Heart left ventricle (tissue), 16 donors: Measurements from ENCODE around the gene SYNDIG1. TPM values are rescaled to one million over a fixed set of nuclear protein-coding genes. Genes with fewer than 3 reads are reported as not detected.

Experiments used
- ATAC-seq, 4 donors: fragments of 200-7000 bp; cut with Tn5 transposase; one replicate each; pipeline ENCODE4 v1.9.1; 2020 to 2022; ENCODE audit warnings: moderate library complexity in 4 of 4, mild to moderate bottlenecking in 3 of 4, moderate number of reproducible peaks in 1 of 4
- DNase-seq, 5 donors: peaks; one replicate each; pipeline ENCODE4 v3.0.0-alpha.2; 2020
- H3K27ac ChIP-seq, 12 donors: fragments of 200-600 bp; sonication (generic) in 4 of 12; one replicate each; pipeline versions ENCODE4 v1.5.0 to v1.8.0; 2016 to 2022; ENCODE audit warnings: mild to moderate bottlenecking in 2 of 12
- H3K27me3 ChIP-seq, 9 donors: fragments of 200-600 bp; sonication (generic) in 2 of 9; one replicate each; pipeline versions ENCODE4 v1.5.1 to v1.8.0; 2016 to 2022; ENCODE audit warnings: mild to moderate bottlenecking in 3 of 9
- H3K36me3 ChIP-seq, 9 donors: fragments of 200-600 bp; sonication (generic) in 2 of 9; one replicate each; pipeline versions ENCODE4 v1.5.0 to v1.8.0; 2018 to 2022; ENCODE audit warnings: mild to moderate bottlenecking in 2 of 9
- H3K4me1 ChIP-seq, 12 donors: fragments of 200-600 bp; sonication (generic) in 4 of 12; one replicate each; pipeline versions ENCODE4 v1.5.0 to v1.8.0; 2016 to 2022; ENCODE audit warnings: mild to moderate bottlenecking in 3 of 12
- H3K4me3 ChIP-seq, 12 donors: fragments of 200-600 bp; sonication (generic) in 4 of 12; one replicate each; pipeline versions ENCODE4 v1.5.0 to v1.8.0; 2017 to 2022; ENCODE audit warnings: mild to moderate bottlenecking in 9 of 12, moderate library complexity in 4 of 12
- H3K9me3 ChIP-seq, 12 donors: fragments of 200-600 bp; sonication (generic) in 4 of 12; one replicate each; pipeline versions ENCODE4 v1.5.0 to v1.8.0; 2016 to 2022; ENCODE audit warnings: mild to moderate bottlenecking in 1 of 12
- POLR2A ChIP-seq, 2 donors: fragments of 450-650 bp; IDR thresholded peaks; one replicate each; pipeline ENCODE4 v1.6.1; 2017; ENCODE audit warnings: antibody characterized with exemption in 2 of 2, mild to moderate bottlenecking in 2 of 2, moderate library complexity in 2 of 2
- WGBS, 4 donors: extraction: QIAGEN DNeasy Blood & Tissue Kit in 2 of 4; methylation state at CpG; one replicate each; pipeline versions ENCODE4 v1.1.5 to v1.1.7; 2013 to 2018; 5-methylcytosine and 5-hydroxymethylcytosine counted together
- intact Hi-C, 10 donors: fragments of 100-400 bp; cut with DNase I; formaldehyde crosslinking; loops; one replicate each; pipeline versions ENCODE4 v1.11.1 to v1.14.2; 2022
- polyA plus RNA-seq, 2 donors: library from polyadenylated mRNA; stranded (reverse); fragments of 200-250 nt; gene quantifications; one replicate each; pipeline ENCODE4 v1.2.3, GENCODE V29; 2013
- total RNA-seq, 9 donors: library from RNA; depleted of rRNA in 2 of 9; stranded (reverse); fragments of >200 nt in 2 of 9; fragmentation: NEBNext Ultra II Directional in 3 of 9; extraction: Animal tissue kit (Norgen Biotek cat#: 25700) in 3 of 9; gene quantifications; one replicate each; pipeline versions ENCODE4 v1.1.0 to v1.2.4, GENCODE V29; 2016 to 2023
- TF ChIP-seq, protein P1 (sequence below), 12 donors: fragments of 200-600 bp; sonication (generic) in 4 of 12; IDR thresholded peaks; one replicate each; pipeline versions ENCODE4 v1.5.0 to v1.8.0; 2018 to 2022; ENCODE audit warnings: antibody characterized with exemption in 12 of 12, mild to moderate bottlenecking in 5 of 12
- donor health status: ischemic (EF 13 %, LVEDD 7.1; RV severe dilation, severe dysfunction).
- donor health status: healthy with polysubstance abuse.
- donor health status: DM: no; HTN: yes; CAD: no.
- donor health status: DM: no; HTN: no; CAD: no.
- donor health status: ischemic (EF 25% LVEDD 6.9; RV normal size, moderate dysfunction).
- donor health status: ischemic (EF 25% LVEDD 5.7; RV mildly dilated, moderate dysfunction).
- donor health status: healthy.
- donor health status: DM: yes; HTN: yes; CAD: no.
- donor health status: ischemic (EF 35%, LVEDD 5.7; RV mildly dilated, moderate dysfunction).
- donor health status: nonischemic (EF 11% LVEDD 7.7; RV severe dilation, severe dysfunction).
- donor health status: DM: yes; HTN: yes; CAD: no.
- donor health status: PGD.
- donor health status: ischemic (EF 29% LVEDD 5.4; RV normal size, mild dysfunction).
- donor health status: nonischemic (EF 23%, LVEDD 6.1; RV moderate dilation, normal function).

The SYNDIG1 gene
- total and polyA plus RNA-seq, 11 donors = 8.4 to 41.8 (median 23.0) TPM

DNA sequence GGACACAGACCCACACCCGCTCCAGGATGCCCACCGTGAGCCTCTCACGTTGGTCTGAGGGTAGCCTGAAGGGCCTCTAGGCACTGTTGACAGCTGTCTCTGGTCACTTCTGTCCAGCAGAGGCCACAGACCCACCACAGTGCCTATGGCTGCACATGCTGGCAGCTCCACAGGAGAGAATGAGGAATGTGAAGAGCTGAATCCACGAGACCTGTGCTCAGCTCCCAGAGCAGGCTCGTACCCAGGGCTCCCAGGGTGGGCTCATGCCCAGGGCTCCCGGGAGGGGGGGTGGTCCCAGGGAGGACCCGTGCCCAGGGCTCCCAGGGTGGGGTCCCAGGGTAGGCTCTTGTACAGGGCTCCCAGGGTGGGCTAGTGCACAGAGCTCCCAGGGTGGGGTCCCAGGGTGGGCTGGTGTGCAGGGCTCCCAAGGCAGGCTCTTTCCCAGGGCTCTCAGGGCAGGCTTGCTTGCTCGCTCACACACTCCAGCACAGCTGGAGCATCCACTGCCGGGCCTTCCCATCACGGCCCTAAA, 201.0 kb downstream of the SYNDIG1 start:
- DNase-seq (no peak), ATAC-seq (peak in 1 of 4 donors; percentile 23)
- intact Hi-C loops = loop anchor here in 1 of 10 donors (10.0 kb wide), 1 partner anchor 76 kb away; no protein-coding TSS in a partner anchor
- H3K36me3 ChIP-seq = peaks cover 0 to 2% (median 0%) of the 10 kb centered on the region in 9 donors
- 83 to 96% (median 91%) methylated on average over 4 to 10 of the region's 10 CpGs for WGBS, 4 donors
- no peaks in the 10 kb centered on the region for H3K27me3 ChIP-seq
- no peak overlapping the region for H3K27ac ChIP-seq
- H3K4me3 ChIP-seq = no peak overlapping the region
- TF ChIP-seq, protein P1, sequence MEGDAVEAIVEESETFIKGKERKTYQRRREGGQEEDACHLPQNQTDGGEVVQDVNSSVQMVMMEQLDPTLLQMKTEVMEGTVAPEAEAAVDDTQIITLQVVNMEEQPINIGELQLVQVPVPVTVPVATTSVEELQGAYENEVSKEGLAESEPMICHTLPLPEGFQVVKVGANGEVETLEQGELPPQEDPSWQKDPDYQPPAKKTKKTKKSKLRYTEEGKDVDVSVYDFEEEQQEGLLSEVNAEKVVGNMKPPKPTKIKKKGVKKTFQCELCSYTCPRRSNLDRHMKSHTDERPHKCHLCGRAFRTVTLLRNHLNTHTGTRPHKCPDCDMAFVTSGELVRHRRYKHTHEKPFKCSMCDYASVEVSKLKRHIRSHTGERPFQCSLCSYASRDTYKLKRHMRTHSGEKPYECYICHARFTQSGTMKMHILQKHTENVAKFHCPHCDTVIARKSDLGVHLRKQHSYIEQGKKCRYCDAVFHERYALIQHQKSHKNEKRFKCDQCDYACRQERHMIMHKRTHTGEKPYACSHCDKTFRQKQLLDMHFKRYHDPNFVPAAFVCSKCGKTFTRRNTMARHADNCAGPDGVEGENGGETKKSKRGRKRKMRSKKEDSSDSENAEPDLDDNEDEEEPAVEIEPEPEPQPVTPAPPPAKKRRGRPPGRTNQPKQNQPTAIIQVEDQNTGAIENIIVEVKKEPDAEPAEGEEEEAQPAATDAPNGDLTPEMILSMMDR (IDR thresholded peaks at IDR 0.05) = no peak
- no peak for TF ChIP-seq POLR2A (IDR thresholded peaks at IDR 0.05)
- no peaks in the 10 kb centered on the region for H3K9me3 ChIP-seq
- no peaks in the 10 kb centered on the region for H3K4me1 ChIP-seq

DNA sequence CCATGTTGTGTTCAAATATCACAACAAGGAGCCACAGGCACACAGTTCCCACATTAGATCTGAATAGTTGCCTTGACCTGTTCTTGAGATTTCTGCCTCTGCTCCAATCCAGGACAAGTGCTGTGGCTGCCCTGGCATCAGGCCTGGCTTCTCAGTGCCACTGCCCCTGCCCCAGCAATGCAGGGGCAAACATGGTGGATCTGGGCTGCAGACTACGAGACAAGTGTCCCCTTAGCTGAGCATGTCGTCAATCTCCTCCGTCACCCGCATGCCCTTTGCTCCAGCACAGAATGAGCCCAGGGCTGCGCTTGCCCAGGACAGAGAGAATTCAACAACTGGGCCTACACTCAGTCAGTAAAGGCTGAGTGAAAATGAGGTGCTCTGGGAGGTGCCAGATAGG, 201.6 kb downstream of the SYNDIG1 start:
- Histone ChIP-seq H3K27me3 (no peaks in the 10 kb centered on the region), H3K36me3 (peaks cover 0 to 2% (median 0%) of the 10 kb centered on the region in 9 donors), H3K4me3 (no peak overlapping the region), H3K9me3 (no peaks in the 10 kb centered on the region), H3K27ac (no peak overlapping the region), H3K4me1 (no peaks in the 10 kb centered on the region)
- ATAC-seq = no peak
- intact Hi-C loops = loop anchor here in 1 of 10 donors (10.0 kb wide), 1 partner anchor 76 kb away; no protein-coding TSS in a partner anchor
- TF ChIP-seq, protein P1 (IDR thresholded peaks at IDR 0.05) = no peak
- WGBS, 4 donors = 79 to 94% (median 89%) methylated on average over 2 to 5 of the region's 5 CpGs
- no peak for DNase-seq

DNA sequence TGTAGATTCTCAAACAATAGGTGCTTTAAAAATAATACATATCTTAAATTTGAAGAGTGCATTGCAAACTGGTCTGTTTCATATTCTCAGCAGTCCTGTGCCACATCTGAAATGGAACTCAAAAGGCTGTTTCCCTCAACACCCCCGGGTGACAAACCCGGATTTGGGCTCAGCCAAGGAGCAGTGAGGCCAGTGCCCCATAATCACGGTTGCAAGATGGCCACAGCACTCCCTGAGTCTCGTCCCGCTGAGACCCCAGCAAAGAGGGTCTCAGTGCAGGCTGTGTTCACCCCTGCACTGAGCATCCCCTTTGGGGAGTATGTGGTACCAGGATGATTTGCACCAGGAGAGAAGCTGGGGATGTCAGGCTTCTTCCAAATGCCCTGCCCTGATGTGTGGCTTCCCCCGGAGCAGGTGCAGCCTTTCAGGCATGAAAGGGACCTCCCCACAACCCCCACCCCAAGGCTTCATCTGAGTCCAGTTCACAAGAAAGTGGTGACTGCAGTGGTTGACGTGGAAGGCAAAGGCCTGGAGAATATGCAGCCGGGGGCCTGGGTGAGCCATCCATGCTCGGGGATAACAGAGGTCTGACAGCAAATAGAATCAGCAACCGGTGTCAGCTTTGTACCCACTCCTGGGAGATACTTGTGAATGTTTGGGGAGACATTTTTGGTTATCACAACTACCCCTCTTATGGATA, 202.9 kb downstream of the SYNDIG1 start:
- no peaks in the 10 kb centered on the region for H3K36me3 ChIP-seq
- H3K4me1 ChIP-seq = no peaks in the 10 kb centered on the region
- no peak for ATAC-seq
- no peak for TF ChIP-seq POLR2A (IDR thresholded peaks at IDR 0.05)
- TF ChIP-seq, protein P1 (IDR thresholded peaks at IDR 0.05) = no peak
- intact Hi-C loops = loop anchor here in 1 of 10 donors (10.0 kb wide), 1 partner anchor 78 kb away; no protein-coding TSS in a partner anchor
- H3K27me3 ChIP-seq = no peaks in the 10 kb centered on the region
- no peak for DNase-seq
- no peaks in the 10 kb centered on the region for H3K9me3 ChIP-seq
- 78 to 86% (median 85%) methylated on average over 8 to 10 of the region's 10 CpGs for WGBS, 4 donors
- H3K4me3 ChIP-seq = no peak overlapping the region
- no peak overlapping the region for H3K27ac ChIP-seq

DNA sequence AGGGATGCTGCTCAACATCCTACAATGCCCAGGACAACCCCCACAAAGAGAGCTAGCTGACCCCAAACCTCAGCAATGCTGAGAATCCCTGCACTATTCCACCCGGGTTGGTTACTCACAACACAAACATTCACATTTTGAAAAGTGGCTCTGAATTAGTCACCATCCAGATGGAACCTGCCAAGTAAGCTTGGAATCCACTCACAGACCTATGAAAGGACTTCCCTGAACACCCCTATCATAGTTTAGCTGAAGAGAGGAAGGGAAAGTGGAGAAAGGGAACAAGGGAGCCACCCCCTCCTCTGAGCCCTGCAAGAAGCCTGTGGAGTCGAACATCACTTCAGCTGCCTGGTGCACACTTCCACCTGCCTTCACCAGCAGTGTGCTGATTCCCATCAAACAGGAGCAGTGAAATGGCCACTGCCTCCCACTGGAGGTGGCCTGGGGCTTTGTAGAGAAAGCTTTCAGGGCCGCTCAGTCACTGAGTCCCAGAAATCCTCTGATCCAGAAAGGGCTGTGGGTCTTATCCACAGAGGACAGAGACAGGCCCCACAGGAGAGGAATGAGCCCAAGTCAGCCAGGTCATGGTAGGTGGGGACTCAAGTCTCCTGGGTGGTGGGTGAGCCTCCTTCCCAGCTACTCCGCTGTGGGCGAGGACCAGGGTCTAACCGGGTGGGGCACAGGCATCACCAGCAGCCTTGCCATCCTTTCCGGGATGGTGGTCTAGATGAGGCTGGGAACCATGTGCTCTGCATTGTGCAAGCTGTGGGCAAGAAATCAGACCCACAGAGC, 203.7 kb downstream of the SYNDIG1 start:
- Histone ChIP-seq H3K27me3 (no peaks in the 10 kb centered on the region), H3K27ac (no peak overlapping the region), H3K9me3 (no peaks in the 10 kb centered on the region), H3K4me3 (no peak overlapping the region), H3K36me3 (no peaks in the 10 kb centered on the region), H3K4me1 (no peaks in the 10 kb centered on the region)
- DNase-seq = no peak
- TF ChIP-seq POLR2A (IDR thresholded peaks at IDR 0.05) = no peak
- TF ChIP-seq, protein P1 (IDR thresholded peaks at IDR 0.05) = no peak
- WGBS, 4 donors = 70 to 87% (median 77%) methylated on average over 3 to 7 of the region's 7 CpGs
- ATAC-seq = no peak
- intact Hi-C loops = loop anchor here in 1 of 10 donors (10.0 kb wide), 1 partner anchor 78 kb away; no protein-coding TSS in a partner anchor
